GM12878 (cell line): ENCODE results near the gene MT1H. TPM values are rescaled to one million over a fixed set of nuclear protein-coding genes. Genes with fewer than 3 reads are reported as not detected.

Experiments
- ATAC-seq: fragments of 200-7000 bp; cut with Tn5 transposase; 3 replicates; pipeline ENCODE4 v1.9.1; 2020; ENCODE audit warnings: mild to moderate bottlenecking, moderate library complexity
- BruUV-seq: library from RNA; stranded (reverse); fragments of 400-500 nt; replicated peaks from 2 replicates; lab custom pipeline; 2021; lab: Mats Ljungman, UMichigan
- CTCF ChIA-PET: fragments of 300-600 bp; sonication (Branson Sonifier 250); formaldehyde crosslinking; extraction: SDS; loops from one replicate; lab custom pipeline; 2021; ENCODE audit warnings: inconsistent platforms; lab: Yijun Ruan, JAX
- POLR2A ChIA-PET: fragments of 350-600 bp; formaldehyde crosslinking; extraction: SDS; loops from one replicate; lab custom pipeline; 2021; ENCODE audit warnings: inconsistent platforms; lab: Charles Lee
- RAD21 ChIA-PET: fragments of 300-600 bp; sonication (Branson Sonifier 250); formaldehyde crosslinking; loops from one replicate; lab custom pipeline; 2023; ENCODE audit warnings: antibody characterized with exemption; ENCODE audit not compliant: unreplicated experiment; lab: Charles Lee
- SMC1A ChIA-PET: fragments of 300-600 bp; sonication (Branson Sonifier 250); formaldehyde crosslinking; loops from one replicate; lab custom pipeline; 2023; ENCODE audit not compliant: unreplicated experiment, uncharacterized antibody; lab: Charles Lee
- DNase-seq: peaks from one replicate; pipeline ENCODE4 v3.0.0-alpha.2; 2011; ENCODE audit warnings: low read depth, low spot score
- FAIRE-seq: peaks from 3 replicates; lab custom pipeline; 2011; peaks lifted over from hg19 to GRCh38; lab: Jason Lieb, UNC
- H2AFZ ChIP-seq: 2 replicates; pipeline ENCODE4 v1.6.0; 2011; ENCODE audit warnings: low read depth, low read length, control low read depth; ENCODE audit not compliant: control insufficient read depth
- H3K27ac ChIP-seq: 2 replicates; pipeline ENCODE4 v1.5.1; 2011; ENCODE audit warnings: control low read depth; ENCODE audit not compliant: control insufficient read depth, insufficient read depth
- H3K27me3 ChIP-seq, 2 experiments: replicated peaks in 1 of 2; 2 replicates each; pipeline versions ENCODE4 v1.6.0 to v1.6.1; 2011; ENCODE audit warnings: low read length in 1 of 2; ENCODE audit not compliant: control insufficient read depth in 2 of 2, insufficient read depth in 2 of 2
- H3K36me3 ChIP-seq, 2 experiments: 2 replicates each; pipeline ENCODE4 v1.5.1; 2011; ENCODE audit warnings: low read length in 1 of 2; ENCODE audit not compliant: control insufficient read depth in 2 of 2, insufficient read depth in 2 of 2
- H3K4me1 ChIP-seq: 2 replicates; pipeline ENCODE4 v1.6.1; 2011; ENCODE audit warnings: mild to moderate bottlenecking, low read length, moderate library complexity, mixed read lengths; ENCODE audit not compliant: control insufficient read depth, insufficient read depth
- H3K4me2 ChIP-seq: 2 replicates; pipeline ENCODE4 v1.6.0; 2011; ENCODE audit warnings: control low read depth; ENCODE audit not compliant: control insufficient read depth, insufficient read depth
- H3K4me3 ChIP-seq: fragments of 200-600 bp; sonication (generic); 2 replicates; pipeline ENCODE4 v1.5.1; 2016
- H3K79me2 ChIP-seq: 2 replicates; pipeline ENCODE4 v1.6.0; 2011; ENCODE audit warnings: low read length; ENCODE audit not compliant: control insufficient read depth, insufficient read depth
- H3K9ac ChIP-seq: 2 replicates; pipeline ENCODE4 v1.8.0; 2011; ENCODE audit warnings: low read length, control low read depth, mixed read lengths; ENCODE audit not compliant: control insufficient read depth, insufficient read depth
- H3K9me3 ChIP-seq: replicated peaks from 3 replicates; pipeline ENCODE4 v1.5.1; 2011; ENCODE audit warnings: mild to moderate bottlenecking, low read length; ENCODE audit not compliant: control insufficient read depth, insufficient read depth
- H4K20me1 ChIP-seq: 2 replicates; pipeline ENCODE4 v1.6.0; 2011; ENCODE audit not compliant: control insufficient read depth, insufficient read depth
- CHD4 ChIP-seq: fragments of 200-600 bp; sonication (generic); IDR thresholded peaks from 2 replicates; pipeline ENCODE4 v1.6.1; 2016; ENCODE audit warnings: mild to moderate bottlenecking
- MTA2 ChIP-seq: fragments of 450-650 bp; IDR thresholded peaks from 2 replicates; pipeline ENCODE4 v1.6.1; 2016; ENCODE audit warnings: low read depth, mild to moderate bottlenecking, moderate library complexity
- NFIC ChIP-seq: IDR thresholded peaks from 2 replicates; pipeline ENCODE4 v1.6.1; 2012; ENCODE audit warnings: low read depth, mild to moderate bottlenecking, inconsistent platforms, low read length, moderate library complexity
- TCF12 ChIP-seq: IDR thresholded peaks from 2 replicates; pipeline ENCODE4 v1.6.1; 2011; ENCODE audit warnings: low read depth, mild to moderate bottlenecking, low read length
- ZNF24 ChIP-seq: fragments of 450-650 bp; IDR thresholded peaks from 2 replicates; pipeline ENCODE4 v1.6.1; 2017; ENCODE audit warnings: antibody characterized with exemption, mild to moderate bottlenecking
- WGBS: methylation state at CpG from one replicate; pipeline ENCODE4 v1.1.6; 2016; ENCODE audit warnings: low lambda C conversion rate; ENCODE audit not compliant: insufficient replicate concordance, insufficient coverage; ENCODE audit errors: missing lambda C conversion rate; 5-methylcytosine and 5-hydroxymethylcytosine counted together
- in situ Hi-C: fragments of 300-500 bp; cut with MboI; formaldehyde crosslinking; loops from 9 replicates; pipeline ENCODE4 v1.14.3; 2018; ENCODE audit warnings: mixed read lengths
- intact Hi-C: fragments of 100-400 bp; cut with micrococcal nuclease; formaldehyde crosslinking; loops from one replicate; pipeline ENCODE4 v1.14.2; 2022; ENCODE audit not compliant: unreplicated experiment
- polyA plus RNA-seq, 11 experiments: library from polyadenylated mRNA; depleted of rRNA in 4 of 11; unstranded in 6 of 11; stranded (reverse) in 5 of 11; fragments of >200 nt; fragmentation: Nextera tagmentation in 4 of 11; fragmentation: Illumina TruSeq in 1 of 11; extraction: Ambion mirVana in 4 of 11; extraction: Trizol in 1 of 11; gene quantifications; 1 replicate in 1 of 11; 2 replicates in 10 of 11; pipeline versions ENCODE4 v1.2.1 to v1.2.3, GENCODE V29; 2011 to 2016; ENCODE audit warnings: inconsistent platforms in 2 of 11, missing spikeins in 2 of 11, low read depth in 1 of 11
- total RNA-seq, 4 experiments: library from RNA; depleted of rRNA in 3 of 4; stranded (reverse); fragments of >200 nt in 3 of 4; fragmentation: Illumina TruSeq in 1 of 4; extraction: Trizol in 1 of 4; gene quantifications; 2 replicates each; pipeline versions ENCODE4 v1.2.1 to v1.2.3, GENCODE V29; 2013 to 2021
- TF ChIP-seq, protein P1 (sequence below): fragments of 450-650 bp; IDR thresholded peaks from 2 replicates; pipeline ENCODE4 v1.6.1; 2017; ENCODE audit warnings: mild to moderate bottlenecking, moderate library complexity
- TF ChIP-seq, protein P2 (sequence below): fragments of 450-650 bp; IDR thresholded peaks from 2 replicates; pipeline ENCODE4 v1.6.1; 2016; ENCODE audit warnings: mild to moderate bottlenecking, moderate library complexity, borderline replicate concordance

Gene MT1H
- total and polyA plus RNA-seq, 10 of the 15 experiments (the other 5 are each of a cell fraction or from before 2014, with no cell fraction given), result 0.40 to 6.0 (median 1.1) TPM; not detected in 2

DNA sequence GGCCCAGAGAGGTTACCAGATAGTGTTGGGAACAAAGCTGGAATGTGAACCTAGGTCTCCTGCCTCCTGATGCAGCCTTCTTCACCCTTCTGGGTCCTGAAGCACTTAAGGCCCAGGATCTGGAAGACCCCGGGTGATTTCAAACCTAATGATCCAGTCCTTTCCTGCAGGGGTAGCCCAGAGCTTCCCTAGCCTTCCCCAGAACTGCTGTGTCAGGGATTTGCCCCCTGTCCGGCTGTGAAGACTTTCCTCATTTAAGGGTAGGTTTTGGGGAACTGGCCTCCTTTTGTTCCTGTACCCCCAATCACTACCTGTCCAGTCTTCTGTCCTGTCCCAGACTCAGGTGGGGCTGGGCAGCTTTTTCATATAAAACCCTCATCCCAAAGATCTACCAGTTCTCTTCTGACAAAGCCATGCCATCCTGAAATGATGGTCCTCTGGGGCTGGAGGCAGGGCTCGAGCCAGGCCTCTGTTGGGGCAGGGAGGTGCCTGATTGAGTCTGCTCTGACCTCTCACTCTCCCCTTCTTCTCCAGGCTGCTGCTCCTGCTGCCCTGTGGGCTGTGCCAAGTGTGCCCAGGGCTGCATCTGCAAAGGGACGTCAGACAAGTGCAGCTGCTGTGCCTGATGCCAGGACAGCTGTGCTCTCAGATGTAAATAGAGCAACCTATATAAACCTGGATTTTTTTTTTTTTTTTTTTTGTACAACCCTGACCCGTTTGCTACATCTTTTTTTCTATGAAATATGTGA lies 14.0 kb downstream of the MT1H start:
- Histone ChIP-seq H3K27me3 (no peaks in the 10 kb centered on the region; a peak in 1 of 4 replicates), H3K4me1 (peaks cover 12% of the 10 kb centered on the region), H3K79me2 (no peaks in the 10 kb centered on the region), H3K4me3 (no peak overlapping the region), H3K9me3 (no peaks in the 10 kb centered on the region), H3K27ac (no peak overlapping the region), H3K4me2 (no peak overlapping the region), H3K36me3 (no peaks in the 10 kb centered on the region), H3K9ac (no peak overlapping the region), H4K20me1 (no peaks in the 10 kb centered on the region), H2AFZ (no peak overlapping the region)
- in situ Hi-C loops, result loop anchor here (25.0 kb wide), 1 partner anchor 746 kb away; no protein-coding TSS in a partner anchor
- TF ChIP-seq NFIC (no peak), MTA2 (no peak), ZNF24 (no peak), CHD4 (no peak), TCF12 (no peak)
- TF ChIP-seq, protein P1, sequence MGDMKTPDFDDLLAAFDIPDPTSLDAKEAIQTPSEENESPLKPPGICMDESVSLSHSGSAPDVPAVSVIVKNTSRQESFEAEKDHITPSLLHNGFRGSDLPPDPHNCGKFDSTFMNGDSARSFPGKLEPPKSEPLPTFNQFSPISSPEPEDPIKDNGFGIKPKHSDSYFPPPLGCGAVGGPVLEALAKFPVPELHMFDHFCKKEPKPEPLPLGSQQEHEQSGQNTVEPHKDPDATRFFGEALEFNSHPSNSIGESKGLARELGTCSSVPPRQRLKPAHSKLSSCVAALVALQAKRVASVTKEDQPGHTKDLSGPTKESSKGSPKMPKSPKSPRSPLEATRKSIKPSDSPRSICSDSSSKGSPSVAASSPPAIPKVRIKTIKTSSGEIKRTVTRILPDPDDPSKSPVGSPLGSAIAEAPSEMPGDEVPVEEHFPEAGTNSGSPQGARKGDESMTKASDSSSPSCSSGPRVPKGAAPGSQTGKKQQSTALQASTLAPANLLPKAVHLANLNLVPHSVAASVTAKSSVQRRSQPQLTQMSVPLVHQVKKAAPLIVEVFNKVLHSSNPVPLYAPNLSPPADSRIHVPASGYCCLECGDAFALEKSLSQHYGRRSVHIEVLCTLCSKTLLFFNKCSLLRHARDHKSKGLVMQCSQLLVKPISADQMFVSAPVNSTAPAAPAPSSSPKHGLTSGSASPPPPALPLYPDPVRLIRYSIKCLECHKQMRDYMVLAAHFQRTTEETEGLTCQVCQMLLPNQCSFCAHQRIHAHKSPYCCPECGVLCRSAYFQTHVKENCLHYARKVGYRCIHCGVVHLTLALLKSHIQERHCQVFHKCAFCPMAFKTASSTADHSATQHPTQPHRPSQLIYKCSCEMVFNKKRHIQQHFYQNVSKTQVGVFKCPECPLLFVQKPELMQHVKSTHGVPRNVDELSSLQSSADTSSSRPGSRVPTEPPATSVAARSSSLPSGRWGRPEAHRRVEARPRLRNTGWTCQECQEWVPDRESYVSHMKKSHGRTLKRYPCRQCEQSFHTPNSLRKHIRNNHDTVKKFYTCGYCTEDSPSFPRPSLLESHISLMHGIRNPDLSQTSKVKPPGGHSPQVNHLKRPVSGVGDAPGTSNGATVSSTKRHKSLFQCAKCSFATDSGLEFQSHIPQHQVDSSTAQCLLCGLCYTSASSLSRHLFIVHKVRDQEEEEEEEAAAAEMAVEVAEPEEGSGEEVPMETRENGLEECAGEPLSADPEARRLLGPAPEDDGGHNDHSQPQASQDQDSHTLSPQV, result no peak
- TF ChIP-seq, protein P2, sequence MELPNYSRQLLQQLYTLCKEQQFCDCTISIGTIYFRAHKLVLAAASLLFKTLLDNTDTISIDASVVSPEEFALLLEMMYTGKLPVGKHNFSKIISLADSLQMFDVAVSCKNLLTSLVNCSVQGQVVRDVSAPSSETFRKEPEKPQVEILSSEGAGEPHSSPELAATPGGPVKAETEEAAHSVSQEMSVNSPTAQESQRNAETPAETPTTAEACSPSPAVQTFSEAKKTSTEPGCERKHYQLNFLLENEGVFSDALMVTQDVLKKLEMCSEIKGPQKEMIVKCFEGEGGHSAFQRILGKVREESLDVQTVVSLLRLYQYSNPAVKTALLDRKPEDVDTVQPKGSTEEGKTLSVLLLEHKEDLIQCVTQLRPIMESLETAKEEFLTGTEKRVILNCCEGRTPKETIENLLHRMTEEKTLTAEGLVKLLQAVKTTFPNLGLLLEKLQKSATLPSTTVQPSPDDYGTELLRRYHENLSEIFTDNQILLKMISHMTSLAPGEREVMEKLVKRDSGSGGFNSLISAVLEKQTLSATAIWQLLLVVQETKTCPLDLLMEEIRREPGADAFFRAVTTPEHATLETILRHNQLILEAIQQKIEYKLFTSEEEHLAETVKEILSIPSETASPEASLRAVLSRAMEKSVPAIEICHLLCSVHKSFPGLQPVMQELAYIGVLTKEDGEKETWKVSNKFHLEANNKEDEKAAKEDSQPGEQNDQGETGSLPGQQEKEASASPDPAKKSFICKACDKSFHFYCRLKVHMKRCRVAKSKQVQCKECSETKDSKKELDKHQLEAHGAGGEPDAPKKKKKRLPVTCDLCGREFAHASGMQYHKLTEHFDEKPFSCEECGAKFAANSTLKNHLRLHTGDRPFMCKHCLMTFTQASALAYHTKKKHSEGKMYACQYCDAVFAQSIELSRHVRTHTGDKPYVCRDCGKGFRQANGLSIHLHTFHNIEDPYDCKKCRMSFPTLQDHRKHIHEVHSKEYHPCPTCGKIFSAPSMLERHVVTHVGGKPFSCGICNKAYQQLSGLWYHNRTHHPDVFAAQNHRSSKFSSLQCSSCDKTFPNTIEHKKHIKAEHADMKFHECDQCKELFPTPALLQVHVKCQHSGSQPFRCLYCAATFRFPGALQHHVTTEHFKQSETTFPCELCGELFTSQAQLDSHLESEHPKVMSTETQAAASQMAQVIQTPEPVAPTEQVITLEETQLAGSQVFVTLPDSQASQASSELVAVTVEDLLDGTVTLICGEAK, result no peak
- ChIA-PET RAD21 (interaction anchor here (1.2 to 1.7 kb wide), 3 partner anchors 10 to 18 kb away, joined by 3 to 6 read pairs (median 3); no protein-coding TSS in a partner anchor), CTCF (interaction anchor here (1.0 to 2.5 kb wide), 3 partner anchors 18 to 327 kb away, joined by 3 to 13 read pairs (median 3); no protein-coding TSS in a partner anchor), SMC1A (interaction anchor here (0.8 to 1.5 kb wide), 3 partner anchors 10 to 106 kb away, joined by 3 to 11 read pairs (median 3); no protein-coding TSS in a partner anchor), POLR2A (interaction anchor here (0.6 kb wide), 1 partner anchor 217 kb away, joined by 3 read pairs; no protein-coding TSS in a partner anchor)
- BruUV-seq, result no TSS peak
- FAIRE-seq, result no peak
- DNase-seq, result no peak
- intact Hi-C loops, result no loop called here
- WGBS, result 71% methylated on average over 5 of the region's 5 CpGs
- ATAC-seq, result no peak
